NK-92 (cell line): ENCODE measurements around the gene CCDC97.
"Not testable (repeated sequence)": the region's sequence is repeated elsewhere in the genome, so short reads cannot be mapped to it uniquely, and the experiment has no call there.

Source experiments
- DNase-seq: peaks from one replicate; lab custom pipeline; 2025; ENCODE audit not compliant: unreplicated experiment; lab: John Stamatoyannopoulos, UW

Gene CCDC97

GRCh38 chr19:41332468-41332867, 22.5 kb downstream of the CCDC97 start:
- DNase-seq, result no peak

DNA sequence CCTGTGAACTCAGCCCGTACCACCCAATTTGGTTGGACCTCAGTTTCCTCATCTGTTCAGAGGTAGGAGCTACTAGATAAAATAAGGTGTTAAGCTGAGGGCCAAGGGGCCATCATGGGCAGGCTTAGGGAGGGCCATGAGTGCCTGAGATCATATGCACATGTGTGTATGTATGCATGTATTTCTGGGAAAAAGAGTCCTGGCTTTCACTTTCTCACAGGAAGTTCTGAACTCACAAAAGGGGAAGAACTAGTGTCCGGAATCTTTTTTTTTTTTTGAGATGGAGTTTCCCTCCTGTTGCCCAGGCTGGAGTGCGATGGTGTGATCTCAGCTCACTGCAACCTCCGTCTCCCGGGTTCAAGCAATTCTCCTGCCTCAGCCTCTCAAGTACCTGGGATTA, 24.8 kb downstream of the CCDC97 start:
- DNase-seq, result no peak

DNA sequence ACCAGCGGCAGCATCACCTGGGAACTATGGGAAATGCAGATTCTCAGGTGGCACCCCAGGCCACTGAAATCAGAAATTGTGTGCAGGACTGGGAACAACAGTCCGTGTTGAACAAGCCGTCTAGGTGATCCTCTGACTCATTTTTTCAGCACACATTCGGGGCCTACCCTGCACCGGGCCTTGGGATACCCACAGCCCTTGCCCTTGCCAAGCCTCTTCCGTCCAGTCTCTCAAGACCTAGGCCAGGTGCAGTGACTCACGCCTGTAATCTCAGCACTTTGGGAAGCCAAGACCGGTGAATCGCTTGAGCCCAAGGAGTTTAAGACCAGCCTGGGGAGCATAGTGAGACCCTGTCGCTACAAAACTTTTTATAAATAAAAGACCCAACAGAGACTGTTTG, 25.5 kb downstream of the CCDC97 start:
- DNase-seq, result no peak

DNA sequence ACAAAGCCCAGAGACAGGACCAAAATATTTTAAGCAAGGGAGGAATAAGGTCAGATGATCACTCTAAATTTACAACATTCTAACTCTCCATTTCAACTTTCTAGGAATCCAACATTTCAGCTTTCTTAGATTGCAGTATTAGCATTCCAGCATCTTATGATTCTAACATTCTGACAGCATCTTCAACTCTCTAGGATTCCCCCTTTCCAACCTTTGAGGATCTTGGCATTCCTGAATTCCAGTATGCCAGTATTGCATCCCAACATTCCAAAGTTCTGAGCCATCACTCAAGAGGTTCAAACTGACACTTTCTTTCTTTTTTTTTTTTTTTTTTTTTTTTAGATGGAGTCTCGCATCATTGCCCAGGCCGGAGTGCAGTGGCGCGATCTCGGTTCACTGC, 30.0 kb downstream of the CCDC97 start:
- DNase-seq, result no peak

DNA sequence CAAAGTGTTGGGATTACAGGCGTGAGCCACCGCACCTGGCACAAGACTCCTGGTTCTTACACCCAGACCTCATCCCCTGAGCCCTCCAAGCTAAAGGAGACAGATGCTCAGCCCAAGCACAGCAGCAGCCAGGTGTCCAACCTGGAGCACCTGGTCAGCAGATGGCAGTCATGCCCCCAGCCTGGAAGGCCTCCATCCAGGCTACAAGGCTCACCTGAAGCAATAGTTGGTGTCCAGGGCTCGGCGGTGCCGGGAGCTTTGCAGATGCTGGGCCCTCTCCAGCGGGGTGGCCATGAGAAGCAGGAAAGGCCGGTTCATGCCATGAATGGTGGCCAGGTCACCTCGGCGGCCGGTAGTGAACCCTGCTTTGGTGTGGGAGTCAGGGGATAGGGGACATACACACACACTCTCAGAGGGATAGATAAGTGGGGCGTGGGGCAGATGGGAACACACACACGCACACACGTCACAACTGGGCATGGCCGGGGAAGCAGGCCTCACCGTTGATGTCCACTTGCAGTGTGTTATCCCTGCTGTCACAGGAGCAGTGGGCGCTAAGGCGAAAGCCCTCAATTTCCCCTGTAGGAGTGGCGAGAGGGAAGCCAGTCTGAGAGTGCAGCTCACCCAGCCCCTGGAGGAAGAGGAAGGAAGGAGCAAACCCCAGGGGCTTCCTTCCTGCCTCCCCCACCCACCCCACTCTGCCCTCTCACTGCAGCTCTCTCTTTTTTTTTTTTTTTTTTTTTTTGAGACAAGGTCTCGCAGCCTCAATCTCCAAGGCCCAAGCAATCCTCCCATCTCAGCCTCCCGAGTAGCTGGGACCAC, 31.9 kb downstream of the CCDC97 start:
- no peak for DNase-seq

- no peak for DNase-seq
Observed at GRCh38 chr19:41344162-41344561, 34.2 kb downstream of the CCDC97 start.

DNA sequence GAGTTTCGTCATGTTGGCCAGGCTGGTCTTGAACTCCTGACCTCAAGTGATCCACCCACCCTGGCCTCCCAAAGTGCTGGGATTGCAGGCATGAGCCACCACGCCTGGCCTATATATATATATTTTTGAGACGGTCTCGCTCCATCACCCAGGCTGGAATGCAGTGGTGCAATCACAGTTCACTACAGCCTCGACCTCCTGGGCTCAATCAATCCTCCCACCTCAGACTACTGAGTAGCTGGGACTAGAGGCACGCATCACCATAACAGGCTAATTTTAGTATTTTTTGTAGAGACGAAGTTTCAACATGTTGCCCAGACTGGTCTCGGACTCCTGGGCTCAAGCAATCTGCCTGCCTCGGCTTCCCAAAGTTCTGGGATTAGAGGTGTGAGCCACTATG, 36.9 kb downstream of the CCDC97 start:
- not testable (repeated sequence) for DNase-seq

- DNase-seq, result no peak
Observed at GRCh38 chr19:41350735-41351338, 40.9 kb downstream of the CCDC97 start.

GRCh38 chr19:41351339-41352245, 41.6 kb downstream of the CCDC97 start:
- DNase-seq, result no peak

GRCh38 chr19:41352279-41352608, 42.3 kb downstream of the CCDC97 start:
- DNase-seq, result no peak

DNA sequence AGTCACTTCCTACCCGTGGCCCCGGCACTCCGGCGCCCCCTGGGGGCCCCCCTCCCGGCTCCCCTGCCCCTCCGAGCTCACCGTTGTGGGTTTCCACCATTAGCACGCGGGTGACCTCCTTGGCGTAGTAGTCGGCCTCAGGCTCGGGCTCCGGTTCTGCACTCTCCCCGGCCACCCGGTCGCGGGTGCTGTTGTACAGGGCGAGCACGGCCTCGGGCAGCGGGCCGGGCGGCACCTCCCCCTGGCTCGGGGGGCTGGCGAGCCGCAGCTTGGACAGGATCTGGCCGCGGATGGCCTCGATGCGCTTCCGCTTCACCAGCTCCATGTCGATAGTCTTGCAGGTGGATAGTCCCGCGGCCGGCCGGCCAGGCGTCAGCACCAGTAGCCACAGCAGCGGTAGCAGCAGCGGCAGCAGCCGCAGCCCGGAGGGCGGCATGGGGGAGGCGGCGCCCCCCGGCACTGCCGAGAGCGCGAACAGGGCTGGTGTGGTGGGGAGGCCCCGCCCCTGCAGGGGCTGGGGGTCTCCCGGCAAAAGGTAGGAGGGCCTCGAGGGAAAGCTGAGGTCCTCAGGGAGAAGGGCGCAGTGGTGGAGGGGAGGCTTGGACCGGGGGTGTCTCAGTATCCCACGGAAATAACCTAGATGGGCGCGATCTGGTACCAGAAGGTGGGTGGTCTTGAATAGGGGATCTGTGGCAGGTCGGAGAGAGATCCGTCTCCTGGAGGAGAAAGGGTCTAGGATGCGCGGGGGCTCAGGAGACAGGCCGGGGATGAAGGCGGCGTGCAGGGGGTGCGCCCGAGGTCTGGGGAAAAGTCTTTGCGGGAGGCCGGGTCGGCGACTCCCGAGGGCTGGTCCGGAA, 42.9 kb downstream of the CCDC97 start:
- DNase-seq, result no peak

DNA sequence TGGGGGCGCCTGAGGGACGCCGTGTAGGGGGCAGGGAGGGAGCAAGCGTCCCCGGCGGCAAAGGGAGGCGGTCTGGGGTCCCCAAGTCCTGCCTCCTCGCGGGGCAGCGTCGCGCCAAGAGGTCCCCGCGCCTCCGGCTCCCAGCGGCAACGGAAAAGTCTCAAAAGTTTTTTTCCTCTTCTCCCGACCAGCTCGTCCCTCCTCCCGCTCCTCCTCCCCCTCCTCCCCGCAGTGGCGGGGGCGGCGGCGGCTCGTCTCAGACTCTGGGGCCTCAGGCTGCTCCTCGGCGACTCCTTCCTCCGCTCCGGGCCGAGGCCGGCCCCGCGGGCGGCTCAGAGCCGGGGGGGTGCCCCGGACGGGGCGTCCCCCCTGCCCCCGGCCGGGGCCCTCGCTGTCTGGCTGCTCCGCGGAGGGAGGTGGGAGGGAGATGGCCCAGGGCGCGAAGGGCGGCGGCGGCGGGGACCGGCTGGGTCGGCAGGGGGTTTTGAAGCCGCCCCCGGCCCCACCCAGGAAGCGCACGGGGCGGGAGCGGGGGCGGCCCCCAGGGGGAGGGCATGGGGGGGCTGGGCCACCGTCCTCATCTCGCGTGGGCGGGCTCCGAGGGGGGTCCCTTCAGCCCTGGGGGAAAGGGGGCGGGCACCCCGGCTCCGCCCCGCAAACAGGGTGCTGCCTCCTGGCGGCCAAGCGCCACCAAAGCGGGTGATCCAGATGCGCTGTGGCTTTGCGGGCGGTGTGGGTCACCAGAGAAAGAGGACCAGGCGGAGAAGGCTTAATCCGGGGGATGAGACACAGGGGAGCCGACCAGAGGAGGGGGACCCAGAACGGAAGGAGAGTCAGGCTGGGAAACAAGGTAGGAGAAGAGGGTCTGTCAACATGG, 43.7 kb downstream of the CCDC97 start, which contains the start of gene TGFB1:
TSS of gene TGFB1 (minus strand) at position 457 of the 877 bp plus-strand sequence. CDS start 878 bp downstream, outside the sequence.
- DNase-seq, result peak; percentile 58

- DNase-seq, result no peak
Observed at GRCh38 chr19:41354343-41354953, 44.5 kb downstream of the CCDC97 start.

GRCh38 chr19:41355035-41355434, 45.1 kb downstream of the CCDC97 start:
- DNase-seq, result no peak

DNA sequence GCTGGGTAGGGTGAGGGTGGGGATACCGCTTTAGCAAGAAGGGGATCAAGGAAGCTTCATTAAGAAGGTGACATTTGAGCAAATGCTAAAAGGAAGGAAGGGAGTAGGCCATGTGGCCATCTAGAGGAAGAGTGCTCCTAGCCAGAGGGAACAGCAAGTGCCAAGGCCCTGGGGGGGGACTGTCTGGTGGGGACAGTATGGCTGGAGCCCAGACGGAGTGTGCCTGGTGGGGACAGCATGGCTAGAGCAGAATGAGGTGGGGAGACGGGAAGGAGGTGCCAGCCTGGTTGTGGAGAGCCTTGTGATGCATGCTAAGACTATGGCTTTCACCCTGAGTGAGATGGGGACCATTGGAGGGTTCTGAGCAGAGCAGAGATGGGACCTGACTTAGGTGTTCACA, 45.8 kb downstream of the CCDC97 start:
- DNase-seq, result no peak

GRCh38 chr19:41356984-41357739, 47.2 kb downstream of the CCDC97 start:
- DNase-seq, result no peak

DNA sequence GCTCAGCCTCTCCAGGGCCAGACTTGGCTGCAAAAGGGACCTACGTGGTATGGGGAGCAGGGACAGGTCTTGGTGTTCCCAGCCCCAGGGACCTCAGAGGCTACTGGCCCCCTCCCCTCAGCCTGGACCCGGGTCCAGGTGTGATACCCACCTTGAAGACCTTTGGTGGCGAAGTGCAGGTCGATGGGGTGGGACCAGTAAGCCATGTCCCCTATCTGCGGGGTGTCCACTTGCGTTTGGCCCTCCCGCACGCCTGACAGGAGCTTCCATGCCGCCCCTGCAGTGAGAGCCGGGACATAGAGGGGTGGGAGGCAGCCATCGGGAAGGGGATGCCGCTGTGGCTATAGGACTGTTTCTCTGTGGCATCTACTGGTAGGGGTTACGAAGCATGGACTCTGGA, 47.8 kb downstream of the CCDC97 start:
- DNase-seq, result no peak

- DNase-seq, result no peak
Observed at GRCh38 chr19:41359741-41360140, 49.8 kb downstream of the CCDC97 start.
